ENCODE results near the gene MRPS18A.

- TF ChIP-seq POLR2A (IDR thresholded peaks at IDR 0.05; ENCODE audit: low read depth, low read length) (no peak), CTCF (IDR thresholded peaks at IDR 0.05; ENCODE audit: extremely low read depth in 1 of 2, insufficient read depth in 1 of 2, low read depth in 1 of 2, low read length in 2 of 2) (peak; percentile 91 to 98), MYC (IDR thresholded peaks at IDR 0.05; ENCODE audit: low read depth, low read length) (no peak), EZH2 (IDR thresholded peaks at IDR 0.05; ENCODE audit: borderline replicate concordance, low read depth, low read length, severe bottlenecking) (no peak), JUN (IDR thresholded peaks at IDR 0.05; ENCODE audit: borderline replicate concordance, insufficient read depth, insufficient read length, low read depth) (no peak), POLR2AphosphoS5 (IDR thresholded peaks at IDR 0.05; ENCODE audit: insufficient read depth, low read depth, low read length) (peak; percentile 15)
- TF ChIP-seq, protein P1, sequence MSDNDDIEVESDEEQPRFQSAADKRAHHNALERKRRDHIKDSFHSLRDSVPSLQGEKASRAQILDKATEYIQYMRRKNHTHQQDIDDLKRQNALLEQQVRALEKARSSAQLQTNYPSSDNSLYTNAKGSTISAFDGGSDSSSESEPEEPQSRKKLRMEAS (IDR thresholded peaks at IDR 0.05; ENCODE audit: insufficient read depth, insufficient read length): no peak
Observed at GRCh38 chr6:43667245-43668150, 20.1 kb downstream of the MRPS18A start.
